SK-N-SH treated with all-trans-retinoic acid at 6 μM for 48 hours (cell line): ENCODE results near the gene ABCA13.

ENCODE experiments used
- ARNTL ChIP-seq: fragments of 450-650 bp; formaldehyde crosslinking; IDR thresholded peaks from 2 replicates; pipeline ENCODE4 v1.5.0; 2020; ENCODE audit warnings: low read depth, mild to moderate bottlenecking, moderate library complexity, borderline replicate concordance
- OSR1 ChIP-seq: fragments of 250-450 bp; sonication (Bioruptor Pico); IDR thresholded peaks from 2 replicates; pipeline ENCODE4 v1.8.0; 2022; ENCODE audit warnings: moderate library complexity, mild to moderate bottlenecking, inconsistent platforms
- PATZ1 ChIP-seq: fragments of 250-450 bp; sonication (Bioruptor Pico); IDR thresholded peaks from 2 replicates; pipeline ENCODE4 v1.8.0; 2020; ENCODE audit warnings: mild to moderate bottlenecking, moderate library complexity, borderline replicate concordance
- POU6F1 ChIP-seq: fragments of 250-450 bp; sonication (Bioruptor Pico); IDR thresholded peaks from 2 replicates; pipeline ENCODE4 v1.8.0; 2021; ENCODE audit warnings: low read depth, mild to moderate bottlenecking, moderate library complexity, borderline replicate concordance
- PPARA ChIP-seq: fragments of 250-450 bp; sonication (Bioruptor Pico); IDR thresholded peaks from 2 replicates; pipeline ENCODE4 v1.5.0; 2020; ENCODE audit warnings: mild to moderate bottlenecking, borderline replicate concordance
- SNAI2 ChIP-seq: fragments of 250-450 bp; sonication (Bioruptor Pico); IDR thresholded peaks from 2 replicates; pipeline ENCODE4 v1.5.0; 2020; ENCODE audit warnings: mild to moderate bottlenecking, moderate library complexity
- ZC3H10 ChIP-seq: fragments of 250-450 bp; sonication (Bioruptor Pico); IDR thresholded peaks from 2 replicates; pipeline ENCODE4 v1.5.1; 2021; ENCODE audit warnings: mild to moderate bottlenecking, moderate library complexity
- ZFP30 ChIP-seq: fragments of 450-650 bp; formaldehyde crosslinking; IDR thresholded peaks from 2 replicates; pipeline ENCODE4 v1.5.0; 2022; ENCODE audit warnings: mild to moderate bottlenecking, moderate library complexity
- ZNF565 ChIP-seq: fragments of 450-650 bp; formaldehyde crosslinking; conservative IDR thresholded peaks from 2 replicates; pipeline ENCODE4 v1.5.0; 2020; ENCODE audit warnings: low read depth, mild to moderate bottlenecking, moderate library complexity
- TF ChIP-seq, protein P1 (sequence below): fragments of 250-450 bp; sonication (Bioruptor Pico); IDR thresholded peaks from 2 replicates; pipeline ENCODE4 v1.5.0; 2020; ENCODE audit warnings: mild to moderate bottlenecking, moderate library complexity

GRCh38 chr7:48365010-48365409 is 193.8 kb downstream of the ABCA13 start:
- no peak for TF ChIP-seq ARNTL (CRISPR knock-in tag)
- no peak for TF ChIP-seq PPARA (CRISPR knock-in tag)
- TF ChIP-seq POU6F1 (CRISPR knock-in tag): no peak
- TF ChIP-seq ZNF565 (CRISPR knock-in tag): no peak
- 0 out of 2 replicates have a peak, but pooled peaks have one; percentile 16 for TF ChIP-seq PATZ1 (CRISPR knock-in tag)
- TF ChIP-seq SNAI2 (CRISPR knock-in tag): no peak
- TF ChIP-seq ZC3H10: no peak
- no peak for TF ChIP-seq OSR1 (CRISPR knock-in tag)
- TF ChIP-seq, protein P1, sequence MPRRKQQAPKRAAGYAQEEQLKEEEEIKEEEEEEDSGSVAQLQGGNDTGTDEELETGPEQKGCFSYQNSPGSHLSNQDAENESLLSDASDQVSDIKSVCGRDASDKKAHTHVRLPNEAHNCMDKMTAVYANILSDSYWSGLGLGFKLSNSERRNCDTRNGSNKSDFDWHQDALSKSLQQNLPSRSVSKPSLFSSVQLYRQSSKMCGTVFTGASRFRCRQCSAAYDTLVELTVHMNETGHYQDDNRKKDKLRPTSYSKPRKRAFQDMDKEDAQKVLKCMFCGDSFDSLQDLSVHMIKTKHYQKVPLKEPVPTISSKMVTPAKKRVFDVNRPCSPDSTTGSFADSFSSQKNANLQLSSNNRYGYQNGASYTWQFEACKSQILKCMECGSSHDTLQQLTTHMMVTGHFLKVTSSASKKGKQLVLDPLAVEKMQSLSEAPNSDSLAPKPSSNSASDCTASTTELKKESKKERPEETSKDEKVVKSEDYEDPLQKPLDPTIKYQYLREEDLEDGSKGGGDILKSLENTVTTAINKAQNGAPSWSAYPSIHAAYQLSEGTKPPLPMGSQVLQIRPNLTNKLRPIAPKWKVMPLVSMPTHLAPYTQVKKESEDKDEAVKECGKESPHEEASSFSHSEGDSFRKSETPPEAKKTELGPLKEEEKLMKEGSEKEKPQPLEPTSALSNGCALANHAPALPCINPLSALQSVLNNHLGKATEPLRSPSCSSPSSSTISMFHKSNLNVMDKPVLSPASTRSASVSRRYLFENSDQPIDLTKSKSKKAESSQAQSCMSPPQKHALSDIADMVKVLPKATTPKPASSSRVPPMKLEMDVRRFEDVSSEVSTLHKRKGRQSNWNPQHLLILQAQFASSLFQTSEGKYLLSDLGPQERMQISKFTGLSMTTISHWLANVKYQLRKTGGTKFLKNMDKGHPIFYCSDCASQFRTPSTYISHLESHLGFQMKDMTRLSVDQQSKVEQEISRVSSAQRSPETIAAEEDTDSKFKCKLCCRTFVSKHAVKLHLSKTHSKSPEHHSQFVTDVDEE (CRISPR knock-in tag): no peak
- no peak for TF ChIP-seq ZFP30 (CRISPR knock-in tag)
